Effector memory CD8-positive, alpha-beta T cell (primary cell): ENCODE measurements around the gene OR6P1.

Experiments used
- ATAC-seq: fragments of 150-1000 bp; cut with Tn5 transposase; replicated peaks from 2 replicates; pipeline ENCODE4 v1.10.0; 2021; ENCODE audit warnings: mild to moderate bottlenecking, moderate library complexity
- DNase-seq, 3 experiments: peaks; one replicate each; pipeline ENCODE4 v3.0.0; 2021
- H3K27ac Mint-ChIP-seq, 2 donors: one replicate each; pipeline ENCODE4 v1.8.0; 2022; ENCODE audit warnings: mild to moderate bottlenecking in 2 of 2, mixed read lengths in 2 of 2, moderate library complexity in 2 of 2
- H3K27me3 Mint-ChIP-seq, 2 donors: one replicate each; pipeline ENCODE4 v1.8.0; 2022; ENCODE audit warnings: mixed read lengths in 2 of 2
- H3K36me3 Mint-ChIP-seq: one replicate; pipeline ENCODE4 v1.8.0; 2022; ENCODE audit warnings: mild to moderate bottlenecking, moderate library complexity, mixed read lengths; ENCODE audit not compliant: insufficient read depth
- H3K4me1 Mint-ChIP-seq, 2 donors: one replicate each; pipeline ENCODE4 v1.8.0; 2022; ENCODE audit warnings: low read depth in 2 of 2, mixed read lengths in 2 of 2
- H3K4me3 Mint-ChIP-seq, 2 donors: one replicate each; pipeline ENCODE4 v1.8.0; 2022; ENCODE audit warnings: mild to moderate bottlenecking in 2 of 2, mixed read lengths in 2 of 2, moderate library complexity in 2 of 2
- H3K9me3 Mint-ChIP-seq, 2 donors: one replicate each; pipeline ENCODE4 v1.8.0; 2022; ENCODE audit warnings: mixed read lengths in 2 of 2
- total RNA-seq, 9 experiments: gene quantifications; one replicate each; lab custom pipeline; 2026; lab: John Stamatoyannopoulos, UW

OR6P1 gene
- total RNA-seq = 0 reads per million in 9 experiments

DNA sequence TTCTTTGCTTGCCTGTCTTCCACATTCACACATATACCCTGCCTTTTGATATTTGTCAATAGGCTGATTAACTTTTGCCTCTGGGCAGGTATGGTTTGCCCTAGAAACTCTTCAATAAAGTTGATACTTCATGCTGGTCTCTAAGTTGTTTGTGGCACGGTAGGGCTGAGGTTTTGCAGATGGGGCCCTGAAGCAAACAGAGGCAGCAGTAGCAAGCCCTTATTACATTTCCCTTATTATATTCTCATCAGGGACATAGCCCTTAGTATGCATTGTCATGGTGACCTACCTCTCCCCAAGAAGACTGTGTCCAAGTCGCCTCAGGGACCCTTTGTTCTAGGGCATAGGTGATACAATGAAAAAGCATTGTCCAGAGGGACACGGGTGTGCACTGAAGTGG, at the start of gene OR6P1:
Gene OR6P1, minus strand, starts transcription at position 101 of the 400 bp plus-strand sequence. CDS start 6,976 bp downstream, outside the sequence.
- Mint-ChIP-seq H3K4me1 (no peaks in the 10 kb centered on the region), H3K4me3 (no peak within 1 kb of the TSS), H3K9me3 (no peaks in the 10 kb centered on the region), H3K27me3 (peaks cover 38 to 48% of the 10 kb centered on the region in 2 donors), H3K36me3 (no peaks in the 10 kb centered on the region), H3K27ac (no peak within 1 kb of the TSS)
- no peak for DNase-seq
- ATAC-seq = no peak

GRCh38 chr1:158613764-158614163, 43.4 kb upstream of the OR6P1 start:
- no peak for DNase-seq
- H3K9me3 Mint-ChIP-seq = no peaks in the 10 kb centered on the region
- peaks cover 21% of the 10 kb centered on the region in 2 donors for H3K27me3 Mint-ChIP-seq
- H3K36me3 Mint-ChIP-seq = no peaks in the 10 kb centered on the region
- no peak overlapping the region for H3K4me3 Mint-ChIP-seq
- peaks cover 0 to 2% of the 10 kb centered on the region in 2 donors for H3K4me1 Mint-ChIP-seq
- H3K27ac Mint-ChIP-seq = no peak overlapping the region
- ATAC-seq = no peak

DNA sequence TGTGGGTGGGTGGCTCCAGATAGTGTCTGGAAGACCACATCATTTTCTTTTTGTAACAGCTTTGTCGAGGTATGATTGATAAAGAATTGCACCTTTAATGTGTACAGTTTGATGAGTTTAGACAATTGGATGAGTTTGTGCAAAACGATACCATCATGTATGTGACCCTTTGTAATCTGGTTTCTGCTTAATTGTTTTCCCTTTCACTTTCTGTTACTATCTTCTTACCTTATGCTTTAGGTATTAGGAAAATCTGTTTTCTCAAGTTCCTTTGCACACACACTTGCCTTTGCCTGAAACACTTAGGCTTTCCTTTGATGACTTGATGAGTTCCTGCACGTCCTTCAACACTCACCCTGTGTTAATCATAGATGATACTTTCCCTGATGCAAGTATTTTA, 41.5 kb upstream of the OR6P1 start:
- ATAC-seq (no peak), DNase-seq (no peak)
- Mint-ChIP-seq H3K4me3 (no peak overlapping the region), H3K27me3 (peaks cover 8 to 9% of the 10 kb centered on the region in 2 donors), H3K9me3 (no peaks in the 10 kb centered on the region), H3K36me3 (no peaks in the 10 kb centered on the region), H3K27ac (no peak overlapping the region), H3K4me1 (peaks cover 0 to 2% of the 10 kb centered on the region in 2 donors)

DNA sequence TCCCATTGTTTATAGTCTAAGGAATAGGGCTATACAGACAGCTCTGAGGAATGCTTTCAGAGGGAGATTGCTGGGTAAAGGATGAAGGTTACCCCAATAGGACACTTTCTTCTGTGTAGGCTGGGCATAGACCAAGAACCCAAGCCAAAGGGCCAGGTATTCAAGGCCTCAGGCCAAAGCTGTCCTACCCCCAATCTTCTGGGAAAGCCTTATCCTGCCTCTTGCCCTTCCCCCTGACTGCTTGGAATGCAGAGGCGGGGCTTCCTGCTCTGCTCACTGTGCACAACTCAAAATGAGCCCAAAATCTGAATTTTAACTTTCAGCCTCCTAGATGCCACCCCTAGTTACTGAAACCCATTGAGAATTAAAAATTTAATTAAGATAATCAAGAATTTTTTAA, 36.9 kb upstream of the OR6P1 start:
- ATAC-seq (no peak), DNase-seq (no peak)
- Mint-ChIP-seq H3K36me3 (no peaks in the 10 kb centered on the region), H3K4me3 (no peak overlapping the region), H3K27me3 (no peaks in the 10 kb centered on the region), H3K9me3 (no peaks in the 10 kb centered on the region), H3K27ac (no peak overlapping the region), H3K4me1 (peaks cover 0 to 2% of the 10 kb centered on the region in 2 donors)

DNA sequence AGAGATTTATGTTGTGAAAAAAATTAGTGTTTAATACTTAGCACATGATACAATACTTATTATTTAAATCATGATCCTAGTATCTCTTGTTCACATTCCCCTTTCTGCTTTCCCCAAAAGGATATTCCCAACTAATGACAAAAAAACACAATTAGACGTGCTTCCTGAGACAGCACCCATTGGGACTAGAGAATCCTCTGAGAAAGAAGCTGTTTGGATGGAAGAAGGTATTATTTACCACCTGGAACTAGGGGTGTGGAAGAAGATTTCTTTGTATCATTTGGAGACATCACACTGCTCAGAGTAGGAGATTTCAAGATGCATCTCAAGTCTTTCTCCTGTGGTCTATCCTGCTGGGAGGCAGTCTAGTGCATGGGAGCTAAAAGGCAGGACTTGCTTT, 34.6 kb upstream of the OR6P1 start, which contains the start of gene OR10Z1:
Gene OR10Z1, plus strand, starts transcription at position 301 of the 400 bp plus-strand sequence. CDS start 1,171 bp downstream, outside the sequence.
- Mint-ChIP-seq H3K4me3 (no peak within 1 kb of the TSS), H3K27me3 (no peaks in the 10 kb centered on the region), H3K36me3 (no peaks in the 10 kb centered on the region), H3K9me3 (no peaks in the 10 kb centered on the region), H3K27ac (no peak within 1 kb of the TSS), H3K4me1 (no peaks in the 10 kb centered on the region)
- ATAC-seq = no peak
- DNase-seq = no peak

GRCh38 chr1:158600735-158601134, 30.4 kb upstream of the OR6P1 start:
- ATAC-seq (no peak), DNase-seq (no peak)
- Mint-ChIP-seq H3K4me1 (no peaks in the 10 kb centered on the region), H3K27me3 (peaks cover 13 to 20% of the 10 kb centered on the region in 2 donors), H3K4me3 (no peak overlapping the region), H3K36me3 (no peaks in the 10 kb centered on the region), H3K9me3 (peaks cover 11 to 26% of the 10 kb centered on the region in 2 donors), H3K27ac (no peak overlapping the region)

- Mint-ChIP-seq H3K9me3 (peaks cover 0 to 5% of the 10 kb centered on the region in 2 donors), H3K27me3 (peaks cover 16 to 36% of the 10 kb centered on the region in 2 donors), H3K4me1 (no peaks in the 10 kb centered on the region), H3K4me3 (no peak overlapping the region), H3K36me3 (no peaks in the 10 kb centered on the region), H3K27ac (no peak overlapping the region)
- ATAC-seq (no peak), DNase-seq (no peak)
Measured at GRCh38 chr1:158586942-158587341, 16.6 kb upstream of the OR6P1 start.

DNA sequence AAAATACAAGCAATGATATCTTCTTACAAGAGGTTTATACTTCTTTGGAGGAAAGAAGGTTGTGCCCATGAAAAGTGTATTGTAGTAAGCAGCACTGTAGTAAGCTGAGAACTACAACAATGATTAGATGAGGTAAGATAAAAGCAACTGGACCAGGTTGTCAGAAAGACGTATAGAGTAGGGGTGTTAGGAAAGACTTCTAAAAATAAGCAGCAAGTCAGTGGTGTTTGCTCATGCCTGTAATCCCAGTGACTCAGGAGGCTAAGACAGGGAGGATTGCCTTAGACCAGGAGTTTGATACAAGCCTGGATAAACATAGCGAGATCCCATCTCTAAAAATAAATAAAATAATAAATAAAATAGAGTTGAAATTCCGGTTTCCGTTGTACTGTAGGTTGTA, 13.6 kb upstream of the OR6P1 start:
- no peaks in the 10 kb centered on the region for H3K4me1 Mint-ChIP-seq
- no peaks in the 10 kb centered on the region for H3K36me3 Mint-ChIP-seq
- H3K27ac Mint-ChIP-seq = no peak overlapping the region
- H3K27me3 Mint-ChIP-seq = peaks cover 24 to 43% of the 10 kb centered on the region in 2 donors
- peaks cover 0 to 5% of the 10 kb centered on the region in 2 donors for H3K9me3 Mint-ChIP-seq
- H3K4me3 Mint-ChIP-seq = no peak overlapping the region
- DNase-seq (no peak), ATAC-seq (no peak)

GRCh38 chr1:158579733-158580132, 9.4 kb upstream of the OR6P1 start, which contains the start of gene OR10X1:
Gene OR10X1, minus strand, starts transcription at chr1:158579899. Its CDS starts 0 bp downstream, at chr1:158579899.
- Mint-ChIP-seq H3K9me3 (no peaks in the 10 kb centered on the region), H3K27me3 (peaks cover 40 to 43% of the 10 kb centered on the region in 2 donors), H3K4me1 (no peaks in the 10 kb centered on the region), H3K27ac (no peak within 1 kb of the TSS), H3K4me3 (no peak within 1 kb of the TSS), H3K36me3 (no peaks in the 10 kb centered on the region)
- DNase-seq (no peak), ATAC-seq (no peak)

DNA sequence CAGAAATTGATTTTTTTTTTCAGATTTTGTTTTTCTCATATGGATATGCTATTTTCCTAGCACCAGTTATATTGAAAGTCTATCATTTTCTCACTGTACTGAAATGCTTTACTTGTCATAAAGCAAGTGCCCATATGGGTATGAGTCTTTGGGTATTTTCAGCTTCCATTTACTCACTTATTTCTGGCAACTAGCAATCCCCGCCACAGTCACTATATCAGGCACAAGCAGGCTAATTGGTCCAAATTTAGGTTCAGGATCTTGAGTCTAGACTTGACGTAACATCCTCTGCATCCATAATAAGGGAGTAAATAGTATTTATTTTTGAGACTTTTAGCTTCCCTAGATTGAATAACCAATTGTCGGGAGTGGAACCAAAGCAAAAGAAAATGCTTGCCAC, 7.2 kb upstream of the OR6P1 start:
- H3K9me3 Mint-ChIP-seq = no peaks in the 10 kb centered on the region
- no peak overlapping the region for H3K4me3 Mint-ChIP-seq
- DNase-seq = no peak
- H3K36me3 Mint-ChIP-seq = no peaks in the 10 kb centered on the region
- H3K27me3 Mint-ChIP-seq = peaks cover 26 to 38% of the 10 kb centered on the region in 2 donors
- no peak for ATAC-seq
- no peak overlapping the region for H3K27ac Mint-ChIP-seq
- no peaks in the 10 kb centered on the region for H3K4me1 Mint-ChIP-seq

GRCh38 chr1:158572226-158572625, 1.8 kb upstream of the OR6P1 start:
- Mint-ChIP-seq H3K4me3 (no peak overlapping the region), H3K36me3 (no peaks in the 10 kb centered on the region), H3K27me3 (peaks cover 29 to 41% of the 10 kb centered on the region in 2 donors), H3K9me3 (no peaks in the 10 kb centered on the region), H3K27ac (no peak overlapping the region), H3K4me1 (no peaks in the 10 kb centered on the region)
- DNase-seq (no peak), ATAC-seq (no peak)

DNA sequence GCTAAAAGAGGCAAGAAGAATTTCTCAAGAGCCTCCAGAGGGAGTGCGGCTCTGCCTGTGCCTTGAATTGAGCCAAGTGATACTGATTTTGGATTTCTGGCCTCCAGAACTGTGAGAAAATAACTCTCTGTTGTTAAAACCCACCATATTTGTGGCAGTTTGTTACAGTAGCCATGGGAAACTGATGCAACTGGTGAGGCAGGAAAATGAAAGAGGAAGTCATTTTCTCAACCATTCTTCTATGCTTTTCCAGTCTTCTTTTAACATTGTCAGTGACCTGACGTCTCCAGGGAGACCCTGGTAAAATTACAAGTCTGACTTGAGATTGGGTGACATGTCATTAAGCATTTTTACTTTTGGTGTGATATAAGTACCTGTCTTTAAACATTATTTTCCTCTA, 5.8 kb downstream of the OR6P1 start:
- ATAC-seq = no peak
- Mint-ChIP-seq H3K4me3 (no peak overlapping the region), H3K27ac (no peak overlapping the region)

GRCh38 chr1:158563853-158564252, 6.5 kb downstream of the OR6P1 start:
- H3K36me3 Mint-ChIP-seq = no peaks in the 10 kb centered on the region
- H3K27me3 Mint-ChIP-seq = peaks cover 50 to 59% of the 10 kb centered on the region in 2 donors
- no peak overlapping the region for H3K4me3 Mint-ChIP-seq
- DNase-seq = no peak
- ATAC-seq = no peak
- no peaks in the 10 kb centered on the region for H3K4me1 Mint-ChIP-seq
- peaks cover 0 to 5% of the 10 kb centered on the region in 2 donors for H3K9me3 Mint-ChIP-seq
- H3K27ac Mint-ChIP-seq = no peak overlapping the region

More for the DNA sequence above, 5.8 kb downstream of the OR6P1 start:
- peaks cover 0 to 5% of the 10 kb centered on the region in 2 donors for H3K9me3 Mint-ChIP-seq
- no peak for DNase-seq
- H3K36me3 Mint-ChIP-seq = no peaks in the 10 kb centered on the region
- H3K27me3 Mint-ChIP-seq = peaks cover 50 to 58% of the 10 kb centered on the region in 2 donors
- H3K4me1 Mint-ChIP-seq = no peaks in the 10 kb centered on the region

GRCh38 chr1:158559696-158560095, 10.7 kb downstream of the OR6P1 start:
- Mint-ChIP-seq H3K4me3 (no peak overlapping the region), H3K9me3 (peaks cover 0 to 5% of the 10 kb centered on the region in 2 donors), H3K27ac (no peak overlapping the region), H3K4me1 (no peaks in the 10 kb centered on the region), H3K27me3 (peaks cover 36 to 45% of the 10 kb centered on the region in 2 donors), H3K36me3 (no peaks in the 10 kb centered on the region)
- DNase-seq (no peak), ATAC-seq (no peak)
